Panc1 (cell line): ENCODE results near the gene PPP4R2. TPM values are rescaled to one million over a fixed set of nuclear protein-coding genes. Genes with fewer than 3 reads are reported as not detected.

Source experiments
- ATAC-seq: fragments of 200-7000 bp; cut with Tn5 transposase; 2 replicates; pipeline ENCODE4 v1.9.1; 2020; ENCODE audit warnings: mild to moderate bottlenecking, moderate library complexity
- BruUV-seq: library from RNA; stranded (reverse); fragments of 400-500 nt; replicated peaks from 2 replicates; lab custom pipeline; 2021; lab: Mats Ljungman, UMichigan
- CTCF ChIA-PET: fragments of 300-600 bp; sonication (Branson Sonifier 250); formaldehyde crosslinking; loops from one replicate; lab custom pipeline; 2022; ENCODE audit warnings: antibody characterized with exemption; lab: Charles Lee
- POLR2A ChIA-PET: fragments of 300-600 bp; sonication (Branson Sonifier 250); formaldehyde crosslinking; loops from one replicate; lab custom pipeline; 2022; ENCODE audit warnings: antibody characterized with exemption; lab: Charles Lee
- DNase-seq: peaks from one replicate; pipeline ENCODE4 v3.0.0-alpha.2; 2010; ENCODE audit warnings: low read depth, low spot score
- H3K27ac ChIP-seq: 2 replicates; pipeline ENCODE4 v1.5.1; 2011; ENCODE audit warnings: mild to moderate bottlenecking, low read length, inconsistent platforms
- H3K27me3 ChIP-seq: fragments of 200-500 bp; sonication (Bioruptor generic); 2 replicates; pipeline ENCODE4 v1.6.0; 2014; ENCODE audit warnings: low read length, inconsistent platforms; ENCODE audit not compliant: control insufficient read depth, insufficient read depth
- H3K36me3 ChIP-seq: fragments of 200-500 bp; sonication (Bioruptor generic); 2 replicates; pipeline ENCODE4 v1.5.1; 2014; ENCODE audit warnings: inconsistent platforms, mild to moderate bottlenecking, low read length, moderate library complexity; ENCODE audit not compliant: control insufficient read depth, insufficient read depth
- H3K4me1 ChIP-seq: 2 replicates; pipeline ENCODE4 v1.5.1; 2011; ENCODE audit warnings: inconsistent platforms, mild to moderate bottlenecking, low read length, moderate library complexity; ENCODE audit not compliant: control insufficient read depth, insufficient read depth
- H3K4me3 ChIP-seq, 2 experiments: 2 replicates each; pipeline ENCODE4 v1.5.1; 2011 to 2012; ENCODE audit warnings: low read depth in 2 of 2, low read length in 2 of 2, mild to moderate bottlenecking in 2 of 2, inconsistent platforms in 1 of 2, moderate library complexity in 1 of 2
- H3K9me3 ChIP-seq: fragments of 200-500 bp; sonication (Bioruptor generic); 2 replicates; pipeline ENCODE4 v1.5.1; 2014; ENCODE audit warnings: low read depth, mild to moderate bottlenecking, inconsistent platforms, low read length, moderate library complexity; ENCODE audit not compliant: control insufficient read depth, insufficient read depth
- POLR2AphosphoS5 ChIP-seq: IDR thresholded peaks from 2 replicates; pipeline ENCODE4 v1.6.1; 2012; ENCODE audit warnings: mild to moderate bottlenecking, low read depth, low read length, moderate library complexity
- SIN3A ChIP-seq: IDR thresholded peaks from 2 replicates; pipeline ENCODE4 v1.6.1; 2012; ENCODE audit warnings: low read depth, mild to moderate bottlenecking, low read length, moderate library complexity, borderline replicate concordance; ENCODE audit not compliant: insufficient read depth
- TCF7L2 ChIP-seq: IDR thresholded peaks from 2 replicates; pipeline ENCODE4 v1.6.1; 2011; ENCODE audit warnings: mild to moderate bottlenecking, low read depth, low read length, inconsistent platforms
- in situ Hi-C: cut with HindIII; loops from 2 replicates; pipeline ENCODE4 v1.10.0; 2016; ENCODE audit warnings: low sequenced_read_pairs, low pct_unique_long_range_greater_than_20kb
- intact Hi-C: fragments of 100-400 bp; cut with micrococcal nuclease; formaldehyde crosslinking; loops from one replicate; pipeline ENCODE4 v1.10.0; 2022; ENCODE audit not compliant: unreplicated experiment
- total RNA-seq: library from RNA; stranded (reverse); gene quantifications from one replicate; pipeline ENCODE4 v1.2.1, GENCODE V29; 2021; ENCODE audit not compliant: unreplicated experiment
- TF ChIP-seq, protein P1 (sequence below), 2 experiments: IDR thresholded peaks; 2 replicates each; pipeline ENCODE4 v1.6.1; 2011 to 2012; ENCODE audit warnings: low read depth in 2 of 2, control low read depth in 1 of 2, low read length in 1 of 2, mild to moderate bottlenecking in 1 of 2, moderate library complexity in 1 of 2; ENCODE audit not compliant: insufficient read depth in 1 of 2
- TF ChIP-seq, protein P2 (sequence below): fragments of 450-650 bp; IDR thresholded peaks from 2 replicates; pipeline ENCODE4 v1.5.1; 2017; ENCODE audit warnings: mild to moderate bottlenecking

Gene PPP4R2
- total RNA-seq, 1 experiment from 2014 or later = 59.8 TPM

DNA sequence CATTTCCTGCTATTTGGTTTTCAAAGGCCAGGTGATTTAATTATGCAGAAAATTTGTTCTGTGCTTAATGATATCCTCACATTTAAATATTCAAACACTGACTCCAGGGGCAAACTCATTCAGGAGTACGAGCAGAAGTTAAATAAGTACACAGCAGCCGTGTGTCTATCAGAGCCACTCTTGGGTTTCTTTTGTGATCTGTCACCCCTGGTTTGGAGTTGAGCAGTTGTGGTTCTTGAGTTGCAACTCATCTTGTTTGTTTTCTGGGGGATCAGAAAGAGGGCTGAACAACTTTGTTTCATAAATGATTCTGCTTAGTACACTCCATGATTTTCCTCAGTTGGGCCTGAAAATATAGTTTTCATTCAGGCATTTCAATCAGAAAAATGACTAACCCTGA lies 25.7 kb upstream of the PPP4R2 start:
- BruUV-seq = no TSS peak
- TF ChIP-seq, protein P1, sequence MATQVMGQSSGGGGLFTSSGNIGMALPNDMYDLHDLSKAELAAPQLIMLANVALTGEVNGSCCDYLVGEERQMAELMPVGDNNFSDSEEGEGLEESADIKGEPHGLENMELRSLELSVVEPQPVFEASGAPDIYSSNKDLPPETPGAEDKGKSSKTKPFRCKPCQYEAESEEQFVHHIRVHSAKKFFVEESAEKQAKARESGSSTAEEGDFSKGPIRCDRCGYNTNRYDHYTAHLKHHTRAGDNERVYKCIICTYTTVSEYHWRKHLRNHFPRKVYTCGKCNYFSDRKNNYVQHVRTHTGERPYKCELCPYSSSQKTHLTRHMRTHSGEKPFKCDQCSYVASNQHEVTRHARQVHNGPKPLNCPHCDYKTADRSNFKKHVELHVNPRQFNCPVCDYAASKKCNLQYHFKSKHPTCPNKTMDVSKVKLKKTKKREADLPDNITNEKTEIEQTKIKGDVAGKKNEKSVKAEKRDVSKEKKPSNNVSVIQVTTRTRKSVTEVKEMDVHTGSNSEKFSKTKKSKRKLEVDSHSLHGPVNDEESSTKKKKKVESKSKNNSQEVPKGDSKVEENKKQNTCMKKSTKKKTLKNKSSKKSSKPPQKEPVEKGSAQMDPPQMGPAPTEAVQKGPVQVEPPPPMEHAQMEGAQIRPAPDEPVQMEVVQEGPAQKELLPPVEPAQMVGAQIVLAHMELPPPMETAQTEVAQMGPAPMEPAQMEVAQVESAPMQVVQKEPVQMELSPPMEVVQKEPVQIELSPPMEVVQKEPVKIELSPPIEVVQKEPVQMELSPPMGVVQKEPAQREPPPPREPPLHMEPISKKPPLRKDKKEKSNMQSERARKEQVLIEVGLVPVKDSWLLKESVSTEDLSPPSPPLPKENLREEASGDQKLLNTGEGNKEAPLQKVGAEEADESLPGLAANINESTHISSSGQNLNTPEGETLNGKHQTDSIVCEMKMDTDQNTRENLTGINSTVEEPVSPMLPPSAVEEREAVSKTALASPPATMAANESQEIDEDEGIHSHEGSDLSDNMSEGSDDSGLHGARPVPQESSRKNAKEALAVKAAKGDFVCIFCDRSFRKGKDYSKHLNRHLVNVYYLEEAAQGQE (IDR thresholded peaks at IDR 0.05; ENCODE audit: insufficient read depth in 1 of 2, low read depth in 2 of 2, low read length in 1 of 2) = no peak
- TF ChIP-seq SIN3A = no peak
- TF ChIP-seq, protein P2, sequence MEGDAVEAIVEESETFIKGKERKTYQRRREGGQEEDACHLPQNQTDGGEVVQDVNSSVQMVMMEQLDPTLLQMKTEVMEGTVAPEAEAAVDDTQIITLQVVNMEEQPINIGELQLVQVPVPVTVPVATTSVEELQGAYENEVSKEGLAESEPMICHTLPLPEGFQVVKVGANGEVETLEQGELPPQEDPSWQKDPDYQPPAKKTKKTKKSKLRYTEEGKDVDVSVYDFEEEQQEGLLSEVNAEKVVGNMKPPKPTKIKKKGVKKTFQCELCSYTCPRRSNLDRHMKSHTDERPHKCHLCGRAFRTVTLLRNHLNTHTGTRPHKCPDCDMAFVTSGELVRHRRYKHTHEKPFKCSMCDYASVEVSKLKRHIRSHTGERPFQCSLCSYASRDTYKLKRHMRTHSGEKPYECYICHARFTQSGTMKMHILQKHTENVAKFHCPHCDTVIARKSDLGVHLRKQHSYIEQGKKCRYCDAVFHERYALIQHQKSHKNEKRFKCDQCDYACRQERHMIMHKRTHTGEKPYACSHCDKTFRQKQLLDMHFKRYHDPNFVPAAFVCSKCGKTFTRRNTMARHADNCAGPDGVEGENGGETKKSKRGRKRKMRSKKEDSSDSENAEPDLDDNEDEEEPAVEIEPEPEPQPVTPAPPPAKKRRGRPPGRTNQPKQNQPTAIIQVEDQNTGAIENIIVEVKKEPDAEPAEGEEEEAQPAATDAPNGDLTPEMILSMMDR = no peak
- TF ChIP-seq POLR2AphosphoS5 = no peak
- Histone ChIP-seq H3K4me3 (no peak overlapping the region), H3K36me3 (no peaks in the 10 kb centered on the region), H3K27me3 (no peaks in the 10 kb centered on the region), H3K27ac (no peak overlapping the region), H3K4me1 (no peaks in the 10 kb centered on the region), H3K9me3 (no peaks in the 10 kb centered on the region)
- POLR2A ChIA-PET = no interaction called here
- CTCF ChIA-PET = no interaction called here
- ATAC-seq (no peak), DNase-seq (no peak)
- intact Hi-C loops (no loop called here), in situ Hi-C loops (no loop called here)

DNA sequence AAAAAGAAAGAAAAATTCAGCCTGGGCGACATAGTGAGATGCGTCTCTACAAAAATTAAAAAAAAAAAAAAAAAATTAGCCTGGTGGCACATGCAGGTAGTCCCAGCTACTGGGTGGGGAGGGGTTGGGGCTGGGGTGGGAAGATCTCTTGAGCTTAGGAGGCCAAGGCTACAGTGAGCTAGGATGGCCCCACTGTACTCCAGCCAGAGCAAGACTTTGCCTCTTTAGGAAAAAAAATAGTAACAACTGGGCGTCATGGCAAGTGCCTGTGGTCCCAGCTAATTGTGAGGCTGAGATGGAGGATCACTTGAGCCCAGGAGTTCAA lies 23.9 kb upstream of the PPP4R2 start:
- in situ Hi-C loops = no loop called here

More for the DNA sequence above, 23.9 kb upstream of the PPP4R2 start:
- TF ChIP-seq, protein P1 (IDR thresholded peaks at IDR 0.05; ENCODE audit: insufficient read depth in 1 of 2, low read depth in 2 of 2, low read length in 1 of 2) = no peak
- no peak for TF ChIP-seq SIN3A
- TF ChIP-seq, protein P2 = no peak
- no peak for TF ChIP-seq TCF7L2
- TF ChIP-seq POLR2AphosphoS5 = no peak
- POLR2A ChIA-PET = no interaction called here
- H3K27me3 ChIP-seq = no peaks in the 10 kb centered on the region
- no peaks in the 10 kb centered on the region for H3K36me3 ChIP-seq
- no peaks in the 10 kb centered on the region for H3K9me3 ChIP-seq
- no peak overlapping the region for H3K4me3 ChIP-seq
- CTCF ChIA-PET = no interaction called here
- no TSS peak for BruUV-seq
- no peaks in the 10 kb centered on the region for H3K4me1 ChIP-seq
- H3K27ac ChIP-seq = no peak overlapping the region
- intact Hi-C loops = no loop called here
- no peak for DNase-seq
- no peak for ATAC-seq
